Thoracic aorta (tissue), 2 donors: Measurements from ENCODE around the gene STXBP3. TPM values are rescaled to one million over a fixed set of nuclear protein-coding genes. Genes with fewer than 3 reads are reported as not detected.

ENCODE experiments used
- ATAC-seq: fragments of 150-250 bp; one replicate; pipeline ENCODE4 v1.8.0; 2017; ENCODE audit warnings: low read depth; ENCODE audit not compliant: insufficient number of reproducible peaks, low FRiP score
- DNase-seq: peaks from one replicate; pipeline ENCODE4 v3.0.0-alpha.2; 2020; ENCODE audit warnings: low spot score
- H3K27ac ChIP-seq, 2 donors: fragments of 200-600 bp; sonication (generic); 1 replicate in 1 of 2; 2 replicates in 1 of 2; pipeline ENCODE4 v1.5.1; 2016; ENCODE audit warnings: mild to moderate bottlenecking in 2 of 2, moderate library complexity in 2 of 2
- H3K27me3 ChIP-seq: fragments of 200-600 bp; sonication (generic); replicated peaks from 2 replicates; pipeline ENCODE4 v1.6.0; 2016; ENCODE audit warnings: mild to moderate bottlenecking; ENCODE audit not compliant: insufficient read depth
- H3K36me3 ChIP-seq: fragments of 200-600 bp; sonication (generic); one replicate; pipeline ENCODE4 v1.5.1; 2016
- H3K4me1 ChIP-seq, 2 donors: fragments of 200-600 bp; sonication (generic); 1 replicate in 1 of 2; 2 replicates in 1 of 2; pipeline versions ENCODE4 v1.5.1 to v1.6.0; 2016; ENCODE audit warnings: low read depth in 2 of 2, mild to moderate bottlenecking in 1 of 2; ENCODE audit not compliant: control insufficient read depth in 1 of 2
- H3K4me3 ChIP-seq: fragments of 200-600 bp; sonication (generic); 2 replicates; pipeline ENCODE4 v1.5.1; 2016; ENCODE audit warnings: mild to moderate bottlenecking
- H3K9me3 ChIP-seq: fragments of 200-600 bp; sonication (generic); 2 replicates; pipeline ENCODE4 v1.5.1; 2016
- CTCF ChIP-seq: fragments of 200-600 bp; sonication (generic); IDR thresholded peaks from one replicate; pipeline ENCODE4 v1.5.1; 2019; ENCODE audit warnings: antibody characterized with exemption
- total RNA-seq, 2 donors: library from RNA; depleted of rRNA; stranded (reverse); fragments of >200 nt; gene quantifications; one replicate each; pipeline versions ENCODE4 v1.1.0 to v1.2.3, GENCODE V29; 2016

The STXBP3 gene
- total RNA-seq, 2 donors from 2014 or later = 70.8 to 142 TPM

- ATAC-seq (peak; percentile 47), DNase-seq (no peak)
Observed at GRCh38 chr1:108829498-108829916, 83.0 kb downstream of the STXBP3 start.

GRCh38 chr1:108830119-108831008 is 83.9 kb downstream of the STXBP3 start:
- Histone ChIP-seq H3K4me3 (peak overlapping the region; percentile 41), H3K9me3 (no peaks in the 10 kb centered on the region), H3K27ac (peak overlapping the region; percentile 60 to 83), H3K4me1 (peaks cover 24 to 31% of the 10 kb centered on the region in 2 donors), H3K36me3 (no peaks in the 10 kb centered on the region), H3K27me3 (no peaks in the 10 kb centered on the region)
- DNase-seq (peak; percentile 45), ATAC-seq (peak; percentile 54)
- no peak for TF ChIP-seq CTCF

More at GRCh38 chr1:108829498-108829916, 83.0 kb downstream of the STXBP3 start:
- peak overlapping the region; percentile 60 to 83 for H3K27ac ChIP-seq
- H3K9me3 ChIP-seq = no peaks in the 10 kb centered on the region
- no peak overlapping the region for H3K4me3 ChIP-seq
- peaks cover 24 to 31% of the 10 kb centered on the region in 2 donors for H3K4me1 ChIP-seq
- H3K36me3 ChIP-seq = no peaks in the 10 kb centered on the region
- TF ChIP-seq CTCF = no peak
- no peaks in the 10 kb centered on the region for H3K27me3 ChIP-seq

GRCh38 chr1:108831225-108831624 is 84.8 kb downstream of the STXBP3 start:
- peak overlapping the region; percentile 60 to 83 for H3K27ac ChIP-seq
- DNase-seq = no peak
- peaks cover 24 to 31% of the 10 kb centered on the region in 2 donors for H3K4me1 ChIP-seq
- H3K9me3 ChIP-seq = no peaks in the 10 kb centered on the region
- no peaks in the 10 kb centered on the region for H3K27me3 ChIP-seq
- H3K36me3 ChIP-seq = no peaks in the 10 kb centered on the region
- no peak for TF ChIP-seq CTCF
- ATAC-seq = no peak
- no peak overlapping the region for H3K4me3 ChIP-seq

- H3K27me3 ChIP-seq = no peaks in the 10 kb centered on the region
- H3K36me3 ChIP-seq = no peaks in the 10 kb centered on the region
- DNase-seq (no peak), ATAC-seq (no peak)
- H3K27ac ChIP-seq = no peak overlapping the region
- no peaks in the 10 kb centered on the region for H3K9me3 ChIP-seq
- H3K4me3 ChIP-seq = no peak overlapping the region
- no peak for TF ChIP-seq CTCF
- H3K4me1 ChIP-seq = peaks cover 22 to 29% of the 10 kb centered on the region in 2 donors
Observed at GRCh38 chr1:108832929-108833328, 86.5 kb downstream of the STXBP3 start.

GRCh38 chr1:108841703-108842102 is 95.2 kb downstream of the STXBP3 start:
- no peaks in the 10 kb centered on the region for H3K9me3 ChIP-seq
- H3K4me1 ChIP-seq = peaks cover 11 to 18% of the 10 kb centered on the region in 2 donors
- no peak for TF ChIP-seq CTCF

More at GRCh38 chr1:108841703-108842102, 95.2 kb downstream of the STXBP3 start:
- ATAC-seq (peak; percentile 57), DNase-seq (no peak)
- Histone ChIP-seq H3K27me3 (no peaks in the 10 kb centered on the region), H3K27ac (peak overlapping the region in 1 of 2 donors; percentile 39), H3K36me3 (no peaks in the 10 kb centered on the region), H3K4me3 (no peak overlapping the region)
